ENCODE data around the gene SLC16A3.

SLC16A3 gene

DNA sequence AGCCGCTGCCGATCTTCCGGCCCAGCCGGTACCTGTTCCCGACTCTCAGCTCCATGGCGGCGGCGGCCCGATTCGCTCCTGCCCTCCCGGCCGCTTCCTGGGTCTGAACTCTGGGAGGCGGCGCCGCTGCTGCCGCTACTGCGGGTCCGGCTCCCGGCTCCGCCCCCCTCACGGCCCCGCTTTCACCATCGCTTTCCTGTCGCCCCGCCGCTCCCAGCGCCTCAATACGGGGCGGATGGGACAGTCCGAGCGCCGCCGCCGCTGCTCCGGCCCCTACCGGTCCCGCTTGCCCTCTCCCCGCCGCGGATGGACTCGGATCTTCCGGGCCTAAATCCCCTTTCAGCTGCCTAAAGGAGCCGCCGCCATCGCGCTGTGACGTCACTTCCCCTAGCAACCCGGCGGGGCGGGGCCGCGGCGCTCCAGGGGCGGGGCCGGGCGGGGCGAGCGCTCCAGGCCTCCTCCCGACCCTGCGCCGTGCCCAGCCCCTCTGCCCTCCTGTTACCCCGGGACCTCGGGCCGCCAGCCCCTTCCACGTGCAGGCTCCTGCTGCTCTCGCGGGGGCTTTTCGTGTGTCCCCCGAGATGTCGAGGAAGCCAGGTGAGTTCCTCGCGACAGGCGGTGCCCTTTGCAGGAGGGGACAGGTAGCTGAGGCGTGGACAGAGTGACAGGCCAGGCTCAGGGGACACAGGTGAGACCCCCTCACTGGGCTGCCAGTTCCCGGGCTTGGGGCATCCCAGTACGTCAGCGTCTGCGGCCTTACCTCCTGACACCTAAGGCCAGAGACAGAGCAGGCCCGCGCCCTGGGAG lies 44.7 kb downstream of the SLC16A3 start, which contains the start of gene CSNK1D:
TSS of gene CSNK1D (minus strand) at position 374 of the 807 bp plus-strand sequence. CDS start at position 55, 319 bp downstream.
- peak within 1 kb of the TSS; percentile 87 for H3K4me3 ChIP-seq (ENCODE audit: low read depth, low read length)
- H3K36me3 ChIP-seq (ENCODE audit: control insufficient read depth in 2 of 2, insufficient read depth in 1 of 2, low read length in 2 of 2) = peaks cover 20 to 44% of the 10 kb centered on the region in 2 experiments; a peak in 2 of 3 replicates
- H3K4me1 ChIP-seq (ENCODE audit: control insufficient read depth, insufficient read depth, low read length) = peaks cover 19% of the 10 kb centered on the region
- CTCF ChIA-PET = interaction anchor here (0.7 kb wide), 1 partner anchor 12 kb away, joined by 3 read pairs; no protein-coding TSS in a partner anchor
- POLR2A ChIA-PET = interaction anchor here (0.6 to 3.4 kb wide), 15 partner anchors 9 to 575 kb away, joined by 3 to 28 read pairs (median 4); no protein-coding TSS in a partner anchor
- peak within 1 kb of the TSS; percentile 100 for H3K27ac ChIP-seq (ENCODE audit: extremely low read depth, low read depth, low read length)
- no peaks in the 10 kb centered on the region for H3K9me3 ChIP-seq (ENCODE audit: control insufficient read depth, insufficient read depth, low read depth, low read length)
- no peak for TF ChIP-seq ZNF302 (tag by site-specific recombination; IDR thresholded peaks at IDR 0.05; ENCODE audit: low read depth)
- no peak for TF ChIP-seq ZNF677 (tag by site-specific recombination; IDR thresholded peaks at IDR 0.05)
- no peak for TF ChIP-seq ZNF830 (tag by site-specific recombination; IDR thresholded peaks at IDR 0.05; ENCODE audit: low read depth)
- no peak; the same call in 1 of the 2 replicates for TF ChIP-seq ZNF366 (tag by site-specific recombination; conservative IDR thresholded peaks at IDR 0.05)
- no peak for TF ChIP-seq ZNF433 (tag by site-specific recombination; IDR thresholded peaks at IDR 0.05; ENCODE audit: low read depth)
- TF ChIP-seq, protein P1, sequence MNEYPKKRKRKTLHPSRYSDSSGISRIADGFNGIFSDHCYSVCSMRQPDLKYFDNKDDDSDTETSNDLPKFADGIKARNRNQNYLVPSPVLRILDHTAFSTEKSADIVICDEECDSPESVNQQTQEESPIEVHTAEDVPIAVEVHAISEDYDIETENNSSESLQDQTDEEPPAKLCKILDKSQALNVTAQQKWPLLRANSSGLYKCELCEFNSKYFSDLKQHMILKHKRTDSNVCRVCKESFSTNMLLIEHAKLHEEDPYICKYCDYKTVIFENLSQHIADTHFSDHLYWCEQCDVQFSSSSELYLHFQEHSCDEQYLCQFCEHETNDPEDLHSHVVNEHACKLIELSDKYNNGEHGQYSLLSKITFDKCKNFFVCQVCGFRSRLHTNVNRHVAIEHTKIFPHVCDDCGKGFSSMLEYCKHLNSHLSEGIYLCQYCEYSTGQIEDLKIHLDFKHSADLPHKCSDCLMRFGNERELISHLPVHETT (tag by site-specific recombination; IDR thresholded peaks at IDR 0.05) = peak; percentile 91
- TF ChIP-seq, protein P2, sequence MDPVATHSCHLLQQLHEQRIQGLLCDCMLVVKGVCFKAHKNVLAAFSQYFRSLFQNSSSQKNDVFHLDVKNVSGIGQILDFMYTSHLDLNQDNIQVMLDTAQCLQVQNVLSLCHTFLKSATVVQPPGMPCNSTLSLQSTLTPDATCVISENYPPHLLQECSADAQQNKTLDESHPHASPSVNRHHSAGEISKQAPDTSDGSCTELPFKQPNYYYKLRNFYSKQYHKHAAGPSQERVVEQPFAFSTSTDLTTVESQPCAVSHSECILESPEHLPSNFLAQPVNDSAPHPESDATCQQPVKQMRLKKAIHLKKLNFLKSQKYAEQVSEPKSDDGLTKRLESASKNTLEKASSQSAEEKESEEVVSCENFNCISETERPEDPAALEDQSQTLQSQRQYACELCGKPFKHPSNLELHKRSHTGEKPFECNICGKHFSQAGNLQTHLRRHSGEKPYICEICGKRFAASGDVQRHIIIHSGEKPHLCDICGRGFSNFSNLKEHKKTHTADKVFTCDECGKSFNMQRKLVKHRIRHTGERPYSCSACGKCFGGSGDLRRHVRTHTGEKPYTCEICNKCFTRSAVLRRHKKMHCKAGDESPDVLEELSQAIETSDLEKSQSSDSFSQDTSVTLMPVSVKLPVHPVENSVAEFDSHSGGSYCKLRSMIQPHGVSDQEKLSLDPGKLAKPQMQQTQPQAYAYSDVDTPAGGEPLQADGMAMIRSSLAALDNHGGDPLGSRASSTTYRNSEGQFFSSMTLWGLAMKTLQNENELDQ (tag by site-specific recombination; IDR thresholded peaks at IDR 0.05; ENCODE audit: low read depth) = no peak
- no peak for TF ChIP-seq ZNF48 (tag by site-specific recombination; IDR thresholded peaks at IDR 0.05)
- peak; percentile 65; the same call in 1 of the 2 replicates for TF ChIP-seq ZNF24 (tag by site-specific recombination; IDR thresholded peaks at IDR 0.05)
- TF ChIP-seq, protein P3, sequence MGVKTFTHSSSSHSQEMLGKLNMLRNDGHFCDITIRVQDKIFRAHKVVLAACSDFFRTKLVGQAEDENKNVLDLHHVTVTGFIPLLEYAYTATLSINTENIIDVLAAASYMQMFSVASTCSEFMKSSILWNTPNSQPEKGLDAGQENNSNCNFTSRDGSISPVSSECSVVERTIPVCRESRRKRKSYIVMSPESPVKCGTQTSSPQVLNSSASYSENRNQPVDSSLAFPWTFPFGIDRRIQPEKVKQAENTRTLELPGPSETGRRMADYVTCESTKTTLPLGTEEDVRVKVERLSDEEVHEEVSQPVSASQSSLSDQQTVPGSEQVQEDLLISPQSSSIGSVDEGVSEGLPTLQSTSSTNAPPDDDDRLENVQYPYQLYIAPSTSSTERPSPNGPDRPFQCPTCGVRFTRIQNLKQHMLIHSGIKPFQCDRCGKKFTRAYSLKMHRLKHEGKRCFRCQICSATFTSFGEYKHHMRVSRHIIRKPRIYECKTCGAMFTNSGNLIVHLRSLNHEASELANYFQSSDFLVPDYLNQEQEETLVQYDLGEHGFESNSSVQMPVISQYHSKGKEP (tag by site-specific recombination; IDR thresholded peaks at IDR 0.05) = no peak
- TF ChIP-seq, protein P4, sequence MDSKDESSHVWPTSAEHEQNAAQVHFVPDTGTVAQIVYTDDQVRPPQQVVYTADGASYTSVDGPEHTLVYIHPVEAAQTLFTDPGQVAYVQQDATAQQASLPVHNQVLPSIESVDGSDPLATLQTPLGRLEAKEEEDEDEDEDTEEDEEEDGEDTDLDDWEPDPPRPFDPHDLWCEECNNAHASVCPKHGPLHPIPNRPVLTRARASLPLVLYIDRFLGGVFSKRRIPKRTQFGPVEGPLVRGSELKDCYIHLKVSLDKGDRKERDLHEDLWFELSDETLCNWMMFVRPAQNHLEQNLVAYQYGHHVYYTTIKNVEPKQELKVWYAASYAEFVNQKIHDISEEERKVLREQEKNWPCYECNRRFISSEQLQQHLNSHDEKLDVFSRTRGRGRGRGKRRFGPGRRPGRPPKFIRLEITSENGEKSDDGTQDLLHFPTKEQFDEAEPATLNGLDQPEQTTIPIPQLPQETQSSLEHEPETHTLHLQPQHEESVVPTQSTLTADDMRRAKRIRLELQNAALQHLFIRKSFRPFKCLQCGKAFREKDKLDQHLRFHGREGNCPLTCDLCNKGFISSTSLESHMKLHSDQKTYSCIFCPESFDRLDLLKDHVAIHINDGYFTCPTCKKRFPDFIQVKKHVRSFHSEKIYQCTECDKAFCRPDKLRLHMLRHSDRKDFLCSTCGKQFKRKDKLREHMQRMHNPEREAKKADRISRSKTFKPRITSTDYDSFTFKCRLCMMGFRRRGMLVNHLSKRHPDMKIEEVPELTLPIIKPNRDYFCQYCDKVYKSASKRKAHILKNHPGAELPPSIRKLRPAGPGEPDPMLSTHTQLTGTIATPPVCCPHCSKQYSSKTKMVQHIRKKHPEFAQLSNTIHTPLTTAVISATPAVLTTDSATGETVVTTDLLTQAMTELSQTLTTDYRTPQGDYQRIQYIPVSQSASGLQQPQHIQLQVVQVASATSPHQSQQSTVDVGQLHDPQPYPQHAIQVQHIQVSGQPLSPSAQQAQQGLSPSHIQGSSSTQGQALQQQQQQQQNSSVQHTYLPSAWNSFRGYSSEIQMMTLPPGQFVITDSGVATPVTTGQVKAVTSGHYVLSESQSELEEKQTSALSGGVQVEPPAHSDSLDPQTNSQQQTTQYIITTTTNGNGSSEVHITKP (tag by site-specific recombination; IDR thresholded peaks at IDR 0.05) = peak; percentile 54; the same call in 1 of the 2 replicates
- TF ChIP-seq ZNF248 (tag by site-specific recombination; IDR thresholded peaks at IDR 0.05) = no peak
- TF ChIP-seq ZFP3 (tag by site-specific recombination; IDR thresholded peaks at IDR 0.05; ENCODE audit: low read depth) = no peak
- TF ChIP-seq PRDM1 (tag by site-specific recombination; IDR thresholded peaks at IDR 0.05) = no peak
- TF ChIP-seq ZNF133 (tag by site-specific recombination; IDR thresholded peaks at IDR 0.05) = no peak
- no peak; the same call in 1 of the 2 replicates for TF ChIP-seq ZFP37 (tag by site-specific recombination; IDR thresholded peaks at IDR 0.05)
- peak; percentile 90 for TF ChIP-seq KLF7 (tag by site-specific recombination; IDR thresholded peaks at IDR 0.05; ENCODE audit: borderline replicate concordance)
- TF ChIP-seq ZEB2 (tag by site-specific recombination; IDR thresholded peaks at IDR 0.05) = peak; percentile 90; the same call in 1 of the 2 replicates
- TF ChIP-seq, protein P5, sequence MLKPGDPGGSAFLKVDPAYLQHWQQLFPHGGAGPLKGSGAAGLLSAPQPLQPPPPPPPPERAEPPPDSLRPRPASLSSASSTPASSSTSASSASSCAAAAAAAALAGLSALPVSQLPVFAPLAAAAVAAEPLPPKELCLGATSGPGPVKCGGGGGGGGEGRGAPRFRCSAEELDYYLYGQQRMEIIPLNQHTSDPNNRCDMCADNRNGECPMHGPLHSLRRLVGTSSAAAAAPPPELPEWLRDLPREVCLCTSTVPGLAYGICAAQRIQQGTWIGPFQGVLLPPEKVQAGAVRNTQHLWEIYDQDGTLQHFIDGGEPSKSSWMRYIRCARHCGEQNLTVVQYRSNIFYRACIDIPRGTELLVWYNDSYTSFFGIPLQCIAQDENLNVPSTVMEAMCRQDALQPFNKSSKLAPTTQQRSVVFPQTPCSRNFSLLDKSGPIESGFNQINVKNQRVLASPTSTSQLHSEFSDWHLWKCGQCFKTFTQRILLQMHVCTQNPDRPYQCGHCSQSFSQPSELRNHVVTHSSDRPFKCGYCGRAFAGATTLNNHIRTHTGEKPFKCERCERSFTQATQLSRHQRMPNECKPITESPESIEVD (tag by site-specific recombination; IDR thresholded peaks at IDR 0.05) = no peak

Measured in HEK293 (cell line).